GM19238 (cell line): ENCODE results near the gene PARP4.
"Not testable (repeated sequence)": the region's sequence is repeated elsewhere in the genome, so short reads cannot be mapped to it uniquely, and the experiment has no call there.

Source experiments
- DNase-seq: peaks from one replicate; pipeline ENCODE4 v3.0.0; 2011; ENCODE audit warnings: low spot score; ENCODE audit not compliant: insufficient read length

PARP4 gene

DNA sequence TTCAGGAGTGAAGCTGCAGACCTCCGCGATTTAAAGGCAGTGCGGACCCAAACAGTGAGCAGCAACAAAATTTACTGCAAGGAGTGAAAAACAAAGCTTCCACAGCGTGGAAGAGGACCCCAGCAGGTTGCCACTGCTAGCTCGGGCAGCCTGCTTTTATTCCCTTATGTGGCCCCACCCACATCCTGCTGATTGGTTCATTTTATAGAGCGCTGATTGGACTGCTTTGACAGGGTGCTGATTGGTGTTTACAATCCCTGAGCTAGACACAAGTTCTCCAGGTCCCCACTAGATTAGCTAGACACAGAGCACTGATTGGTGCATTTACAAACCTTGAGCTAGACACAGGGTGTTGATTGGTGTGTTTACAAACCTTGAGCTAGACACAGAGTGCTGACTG lies 6.3 kb downstream of the PARP4 start:
- DNase-seq, result not testable (repeated sequence)

DNA sequence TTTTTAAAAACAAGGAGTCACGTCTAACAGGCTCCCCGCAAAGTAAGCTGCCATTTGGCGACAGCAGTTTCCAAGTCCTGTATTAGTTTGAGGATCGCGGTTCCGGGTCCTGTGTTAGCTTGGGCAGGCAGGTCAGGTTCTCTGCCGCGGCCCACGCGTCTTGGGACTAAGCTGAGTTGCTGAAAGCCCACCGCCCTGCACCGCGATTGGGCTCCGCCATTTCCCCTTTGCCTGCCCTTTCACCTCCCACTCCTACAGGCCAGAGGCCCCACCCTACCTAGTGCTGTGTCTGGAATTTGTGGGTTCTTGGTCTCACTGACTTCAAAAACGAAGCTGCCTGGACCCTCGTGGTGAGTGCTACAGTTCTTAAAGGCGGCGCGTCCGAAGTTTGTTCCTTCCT lies 6.8 kb downstream of the PARP4 start:
- no peak for DNase-seq

DNA sequence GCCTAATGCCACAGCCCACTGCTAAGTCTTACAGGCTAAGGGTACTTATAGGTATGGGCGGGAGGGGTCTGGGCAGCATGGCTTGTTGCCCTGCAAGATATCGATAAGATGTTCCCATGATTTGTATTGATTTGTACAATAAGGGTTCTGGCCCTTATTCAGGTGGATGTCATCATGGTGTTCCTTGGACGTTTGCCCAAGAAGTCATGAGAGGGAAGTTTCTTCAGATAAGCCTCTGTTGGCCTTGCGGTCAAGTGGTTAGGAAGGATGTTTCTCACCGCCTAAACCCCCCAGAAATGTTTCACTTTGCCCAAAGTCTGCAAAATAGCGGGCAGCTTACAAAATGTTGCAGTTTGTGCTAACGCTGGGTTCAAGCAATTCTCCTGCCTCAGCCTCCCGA lies 7.3 kb downstream of the PARP4 start:
- DNase-seq, result no peak

DNA sequence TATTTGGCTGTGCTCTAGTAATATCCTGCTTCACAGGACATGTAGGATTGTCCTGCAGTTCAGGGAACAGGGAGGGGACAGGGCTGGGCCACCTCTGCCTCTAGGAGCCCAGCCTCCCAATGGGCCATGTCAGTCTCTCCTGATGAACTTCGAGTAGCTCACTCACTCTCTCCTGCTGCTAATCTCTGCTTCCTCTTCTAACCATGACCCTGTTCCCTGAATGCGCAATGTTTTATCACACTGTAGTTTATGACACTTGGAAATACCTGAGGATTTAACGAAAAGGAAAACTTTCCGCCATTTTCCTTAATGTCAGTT lies 9.2 kb downstream of the PARP4 start:
- DNase-seq, result no peak

DNA sequence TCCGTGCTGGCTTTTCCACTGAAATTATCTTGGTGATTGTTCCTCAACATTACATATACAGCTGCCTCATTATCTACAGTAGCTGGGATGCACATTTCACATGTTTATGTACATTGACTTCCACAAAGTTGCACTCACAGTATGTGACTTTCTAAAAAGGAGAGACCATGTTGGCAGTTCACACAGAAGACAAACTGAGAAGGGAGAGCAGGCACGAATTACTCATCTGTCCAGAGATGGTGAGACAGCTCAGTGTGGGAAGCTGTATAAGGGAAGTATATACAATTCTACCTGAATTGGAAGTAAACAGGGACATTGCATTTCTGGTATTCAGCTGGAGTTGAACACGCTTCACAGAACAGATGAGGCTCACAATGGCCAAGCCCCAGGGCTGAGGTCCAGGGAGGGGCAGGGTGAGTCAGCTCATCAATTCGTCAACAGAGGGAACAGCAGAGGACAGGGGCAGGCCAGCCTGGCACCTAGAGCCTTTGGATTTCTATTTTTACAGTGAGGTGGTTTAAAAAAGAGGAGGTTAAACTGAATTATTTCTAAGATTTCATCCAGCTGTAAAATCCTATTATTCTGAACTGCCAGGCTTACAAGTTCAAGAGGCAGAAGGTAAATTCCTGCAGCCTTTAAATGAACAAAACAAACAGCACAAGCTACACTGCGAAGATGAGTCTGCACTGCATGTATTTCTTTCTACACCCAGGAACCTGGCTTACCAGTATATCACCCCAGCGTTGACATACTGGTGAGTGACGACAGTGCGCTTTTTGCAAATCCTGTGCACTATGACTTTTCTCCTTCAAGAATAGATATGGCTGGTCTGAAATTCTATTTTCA lies 9.8 kb downstream of the PARP4 start:
- DNase-seq, result no peak

DNA sequence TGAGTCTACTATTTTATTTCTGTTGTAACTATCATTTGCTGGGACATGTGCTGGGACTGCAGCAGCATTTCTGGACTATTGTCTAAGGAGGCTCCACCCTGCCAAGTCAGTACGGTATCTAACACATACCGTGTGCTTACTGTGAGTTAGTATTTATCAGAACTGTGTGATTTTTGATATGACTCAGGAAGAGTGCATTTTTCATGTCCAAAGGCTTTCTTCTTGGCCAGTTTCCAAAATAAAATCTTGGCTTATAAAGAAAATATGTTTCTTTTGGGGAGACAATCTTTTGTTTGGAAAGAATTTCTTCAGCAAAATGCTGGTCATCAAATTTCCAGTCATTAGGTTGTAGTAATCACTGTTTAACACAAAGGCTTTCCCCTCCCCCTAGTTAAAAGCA lies 11.6 kb downstream of the PARP4 start:
- DNase-seq, result no peak

DNA sequence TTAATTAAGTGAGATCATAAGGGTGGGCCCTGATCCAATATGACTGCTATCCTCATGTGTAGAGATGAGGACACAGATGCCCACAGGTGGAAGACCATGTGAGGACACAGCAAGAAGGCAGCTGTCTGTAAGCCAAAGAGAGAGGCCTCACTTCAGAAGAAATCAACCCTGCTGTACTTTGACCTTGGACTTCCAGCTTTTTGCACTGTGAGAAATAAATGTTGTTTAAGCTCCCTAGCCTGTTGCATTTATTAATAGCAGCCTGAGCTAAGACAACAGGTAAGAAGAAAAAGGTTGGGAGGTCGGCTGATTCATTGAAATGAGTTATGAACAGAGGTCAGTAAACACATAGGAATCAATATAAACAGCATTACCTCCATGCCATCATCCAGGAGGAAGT lies 14.8 kb downstream of the PARP4 start:
- DNase-seq, result no peak

DNA sequence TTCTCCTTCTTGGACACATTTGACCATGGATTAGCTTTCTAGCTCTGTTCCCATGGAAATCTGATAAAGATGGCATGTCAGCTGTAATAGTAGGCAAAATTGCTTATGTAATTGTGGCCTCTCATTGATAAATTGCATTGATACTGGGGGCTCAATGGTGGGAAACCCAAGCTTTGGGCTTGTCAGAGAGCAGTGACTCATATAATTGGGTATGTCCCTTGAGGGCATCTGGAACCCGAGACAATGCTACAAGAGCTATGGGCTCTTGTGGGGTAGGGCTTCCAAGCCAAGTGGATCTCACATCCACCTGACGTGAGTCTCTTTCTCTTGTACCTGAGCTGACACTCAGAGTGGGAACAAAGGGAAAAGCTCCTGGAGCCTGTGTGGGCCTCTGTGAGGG lies 16.3 kb downstream of the PARP4 start:
- DNase-seq, result not testable (repeated sequence)

DNA sequence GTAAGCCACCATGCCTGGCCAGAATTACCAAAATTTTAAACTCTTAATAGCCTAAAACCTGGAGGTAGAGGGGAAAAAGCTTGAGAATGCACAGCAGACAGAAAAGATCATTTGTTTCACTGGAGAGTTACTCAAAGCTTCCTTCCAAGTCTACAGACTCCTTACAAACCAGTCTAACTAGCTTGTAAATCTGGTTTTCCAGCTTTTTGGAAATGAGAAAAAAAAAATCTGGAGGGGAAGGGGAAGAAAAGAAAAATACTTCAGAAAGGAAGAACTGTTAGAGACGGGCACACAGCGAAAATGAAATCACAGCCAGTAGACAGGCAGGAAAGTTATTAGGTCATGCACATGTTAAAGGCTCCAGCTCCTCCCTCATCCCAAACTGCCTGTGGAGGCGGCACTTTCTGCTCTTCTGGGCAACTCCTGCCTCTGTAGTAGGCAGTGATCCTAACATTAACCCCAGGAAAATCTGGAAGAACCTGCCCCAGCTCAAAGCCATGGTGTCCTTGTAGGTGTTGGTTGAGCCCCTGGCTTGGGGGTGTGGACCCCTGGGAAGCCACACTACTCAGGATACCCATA lies 17.3 kb downstream of the PARP4 start:
- DNase-seq, result no peak

DNA sequence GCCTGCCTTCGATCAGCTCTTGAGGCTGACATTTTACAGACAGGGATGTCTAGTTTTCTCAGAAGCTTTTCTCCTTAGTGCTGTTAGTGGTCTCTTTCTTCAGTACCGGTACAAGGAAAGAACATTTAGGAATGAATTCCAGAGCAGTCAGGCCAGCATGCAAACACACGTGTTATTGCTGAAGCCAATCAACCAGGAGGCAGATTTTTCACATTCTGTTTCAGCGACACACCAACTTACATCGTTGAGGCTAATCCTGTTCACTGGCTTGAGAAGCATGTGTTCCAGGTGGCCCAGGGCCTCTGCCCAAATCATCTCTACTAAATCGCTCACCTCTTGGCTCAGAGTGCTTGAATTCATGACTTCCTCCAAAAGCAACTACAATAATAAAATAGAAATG lies 19.2 kb downstream of the PARP4 start:
- DNase-seq, result no peak

DNA sequence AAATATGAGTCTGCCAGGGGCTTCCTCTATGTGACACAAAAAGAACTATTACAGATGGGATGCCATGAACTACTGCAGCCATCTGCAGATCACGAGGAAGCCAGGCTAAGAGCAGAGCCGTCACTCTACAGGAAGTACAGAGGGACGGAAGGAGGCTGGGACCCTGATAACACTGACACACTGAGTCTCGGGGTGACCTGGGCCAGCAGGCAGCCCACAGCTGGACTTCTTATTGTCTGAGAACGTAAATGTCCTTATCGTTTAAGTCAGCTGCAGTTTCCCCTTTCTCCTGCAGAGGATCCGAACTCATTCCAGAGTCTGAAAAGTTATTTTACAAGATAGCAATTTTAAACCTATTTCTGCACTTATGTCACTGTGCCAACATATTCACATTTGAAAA lies 20.7 kb downstream of the PARP4 start:
- DNase-seq, result no peak

DNA sequence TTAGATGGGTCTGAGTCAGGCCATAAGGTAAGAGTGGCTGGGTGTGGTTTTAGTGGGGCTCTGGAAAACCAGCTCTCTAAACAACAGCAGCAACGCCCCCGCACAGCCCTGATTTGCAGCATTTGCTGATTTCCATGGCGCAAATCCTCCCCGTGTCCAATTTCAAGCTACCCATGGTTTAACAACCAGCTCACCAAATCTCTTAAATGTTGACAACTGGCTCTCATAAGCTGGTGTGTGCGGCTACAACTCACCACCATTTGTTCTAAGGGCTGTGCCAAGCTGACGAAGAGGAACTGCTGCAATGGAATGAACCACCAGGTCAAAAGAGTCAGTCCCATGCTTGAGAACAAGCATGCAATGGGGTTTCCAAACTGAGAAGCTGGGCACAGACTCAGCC lies 22.9 kb downstream of the PARP4 start:
- no peak for DNase-seq

DNA sequence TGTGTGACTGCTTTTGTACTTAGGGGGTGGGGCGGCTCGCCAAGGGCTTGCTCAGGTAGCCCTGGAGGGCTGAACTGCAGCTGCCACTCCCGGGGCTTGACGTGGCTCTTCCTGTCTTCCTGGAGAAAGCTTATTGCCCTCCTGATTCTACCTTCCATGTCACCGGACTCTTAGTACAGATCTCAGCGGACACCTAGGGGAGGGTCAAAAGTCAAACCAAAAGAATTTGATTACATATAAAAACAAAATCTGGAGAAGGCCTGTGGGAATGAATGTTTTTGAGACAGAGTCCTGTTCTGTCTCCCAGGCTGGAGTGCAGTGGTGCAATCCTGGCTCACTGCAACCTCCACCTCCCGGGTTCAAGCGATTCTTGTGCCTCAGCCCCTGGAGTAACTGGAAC lies 24.5 kb downstream of the PARP4 start:
- not testable (repeated sequence) for DNase-seq

DNA sequence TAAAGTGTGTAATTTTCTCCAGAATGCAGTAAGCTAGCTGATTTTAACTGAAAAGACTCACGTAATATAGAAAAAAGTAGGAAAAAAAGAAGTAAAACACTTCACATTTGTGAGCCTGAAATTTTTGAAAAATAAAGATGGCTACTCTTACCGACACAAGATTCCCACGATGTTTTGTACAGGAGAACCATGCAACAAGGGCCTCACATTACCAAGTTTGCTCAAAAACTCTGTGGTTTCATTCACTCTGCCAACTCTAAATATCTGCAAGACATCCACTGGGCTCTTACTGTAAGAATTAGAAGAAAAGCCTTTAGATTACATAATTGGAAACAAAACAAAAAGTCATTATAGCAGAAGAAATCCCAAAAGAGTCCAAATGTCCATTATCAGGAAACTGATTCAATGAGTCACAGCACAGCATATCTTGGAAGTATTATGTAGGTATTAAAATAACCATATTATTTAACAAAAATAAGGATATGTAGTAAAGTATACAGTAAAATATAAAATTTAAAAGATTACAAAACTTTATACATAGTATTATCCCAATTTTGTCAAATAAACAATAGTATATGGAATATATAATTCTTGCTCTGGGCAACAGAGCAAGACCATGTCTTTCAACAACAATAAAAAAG lies 26.4 kb downstream of the PARP4 start:
- DNase-seq, result not testable (repeated sequence)

DNA sequence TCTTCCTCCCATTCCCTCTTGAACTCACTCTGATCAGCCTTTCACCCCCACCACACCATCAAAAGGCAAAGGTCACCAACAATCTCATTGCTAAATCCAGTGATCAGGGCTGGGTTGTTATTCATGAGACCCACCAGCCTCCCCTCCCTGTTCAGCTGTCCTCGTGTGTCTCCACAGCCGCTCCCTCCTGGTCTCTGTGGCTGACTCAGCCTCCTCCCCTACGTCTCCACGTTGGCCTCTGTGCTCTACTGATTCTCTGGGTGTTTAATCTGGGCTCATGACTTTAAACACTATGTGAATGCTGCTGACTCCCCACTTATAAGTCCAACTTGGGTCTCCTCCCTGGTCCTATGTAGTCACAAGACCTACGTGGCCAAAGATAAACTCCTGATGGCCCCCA lies 38.9 kb downstream of the PARP4 start:
- DNase-seq, result no peak

DNA sequence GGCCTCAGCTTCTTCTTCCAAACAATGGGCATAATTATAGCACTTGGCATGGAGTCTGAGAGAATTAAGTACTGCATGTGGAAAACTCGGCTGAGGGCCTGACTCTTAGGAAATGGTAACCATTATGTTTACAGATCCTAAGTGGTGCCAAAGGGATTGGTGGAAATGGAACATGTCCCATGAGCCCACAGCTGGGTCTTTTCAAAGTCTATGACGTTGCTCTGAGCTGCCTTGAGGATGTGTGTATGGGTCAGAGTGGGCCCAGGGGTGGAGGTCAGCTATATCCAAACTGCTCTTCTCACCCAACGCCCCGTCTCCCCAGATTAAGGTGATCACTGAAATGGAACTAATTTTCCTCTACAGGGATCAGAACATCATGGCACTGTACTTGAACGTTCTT lies 40.4 kb downstream of the PARP4 start:
- not testable (repeated sequence) for DNase-seq

DNA sequence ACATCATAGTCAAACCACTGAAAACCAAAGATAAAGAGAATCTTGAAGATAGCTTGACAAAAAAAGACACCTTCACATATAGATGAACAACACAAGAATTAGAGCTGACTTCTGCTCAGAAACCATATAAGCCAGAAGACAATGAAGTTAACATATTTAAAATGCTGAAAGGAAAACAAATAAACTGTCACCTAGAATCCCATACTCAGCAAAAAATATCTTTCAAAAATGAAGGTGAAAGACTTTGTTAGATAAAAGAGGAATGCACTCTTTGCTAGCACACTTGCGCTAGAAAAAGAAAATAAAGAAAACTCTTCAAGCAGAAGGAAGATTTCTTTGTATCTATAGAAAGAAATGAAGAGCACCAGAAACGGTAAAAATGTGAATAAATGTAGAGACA lies 49.5 kb downstream of the PARP4 start:
- no peak for DNase-seq

DNA sequence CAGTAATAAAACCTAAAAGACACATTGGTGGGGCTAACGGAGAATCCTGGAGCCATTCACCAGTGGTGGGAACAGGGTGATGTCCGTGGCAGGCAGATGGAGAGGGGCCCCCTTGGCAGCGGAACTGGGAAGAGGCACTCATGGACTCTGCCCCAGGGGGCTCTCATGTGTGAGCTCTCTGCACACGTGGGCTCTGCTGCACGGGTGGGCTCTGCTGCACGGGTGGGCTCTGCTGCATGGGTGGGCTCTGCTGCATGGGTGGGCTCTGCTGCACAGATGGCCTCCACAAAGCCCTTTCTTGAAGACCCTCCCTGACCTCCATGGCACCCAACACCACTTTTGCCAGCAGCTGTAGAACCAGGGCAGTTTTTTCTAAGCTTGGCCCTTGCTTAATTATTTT lies 52.3 kb downstream of the PARP4 start:
- no peak for DNase-seq

DNA sequence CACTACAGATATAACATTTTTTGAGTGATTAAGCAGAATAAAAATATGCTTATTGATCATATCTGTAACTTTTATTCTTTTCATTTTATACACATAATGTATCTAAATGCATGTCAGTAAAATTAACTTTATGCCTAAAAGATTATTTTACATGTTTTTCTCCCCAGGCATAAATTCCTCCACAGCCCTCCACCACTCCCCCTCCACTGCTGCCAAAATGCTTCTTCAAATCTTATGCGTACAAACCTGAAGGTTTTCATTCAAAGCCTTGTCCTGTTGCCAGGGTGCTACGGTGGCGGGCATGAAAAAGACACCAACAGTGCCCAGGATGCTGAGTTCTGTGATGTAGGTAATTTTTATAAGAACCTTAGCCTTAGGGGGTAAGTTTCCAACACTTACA lies 52.9 kb downstream of the PARP4 start:
- DNase-seq, result no peak

DNA sequence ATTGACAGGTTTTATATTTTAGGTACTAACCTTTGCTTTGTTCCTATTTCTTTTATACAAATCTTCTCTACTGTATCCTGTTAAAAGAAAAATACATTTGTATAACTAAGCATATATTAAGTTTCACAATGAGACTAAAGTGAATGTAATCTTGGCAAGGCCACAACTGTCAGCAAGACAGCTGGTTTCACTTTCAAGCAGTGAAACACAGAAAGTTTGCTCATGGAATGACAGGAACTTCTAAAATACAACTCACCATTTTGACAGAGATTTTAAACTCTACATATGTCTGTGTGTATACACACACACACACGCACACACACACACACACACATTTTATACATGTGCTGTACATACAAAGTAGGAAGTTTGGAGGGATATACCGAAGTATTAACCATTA lies 53.3 kb downstream of the PARP4 start:
- peak; percentile 28 for DNase-seq

DNA sequence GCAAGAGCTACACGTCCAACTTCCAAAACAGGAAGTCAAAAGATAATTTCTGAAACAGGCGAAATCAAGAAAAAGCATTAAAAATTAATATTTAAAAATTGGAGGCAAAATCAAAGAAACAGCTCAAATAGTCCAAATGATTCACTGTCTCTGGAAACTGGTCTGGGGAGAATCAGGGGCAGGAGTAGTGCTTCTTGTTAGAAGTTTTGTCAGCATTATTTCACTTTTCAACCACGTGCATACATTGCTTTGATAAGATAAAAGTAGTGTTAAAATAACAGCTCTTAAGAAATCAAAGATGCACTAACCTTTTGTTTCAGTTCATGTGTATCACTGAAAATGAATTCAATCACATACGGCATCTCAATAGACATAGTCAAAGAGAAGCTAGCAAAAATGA lies 53.8 kb downstream of the PARP4 start:
- no peak for DNase-seq

DNA sequence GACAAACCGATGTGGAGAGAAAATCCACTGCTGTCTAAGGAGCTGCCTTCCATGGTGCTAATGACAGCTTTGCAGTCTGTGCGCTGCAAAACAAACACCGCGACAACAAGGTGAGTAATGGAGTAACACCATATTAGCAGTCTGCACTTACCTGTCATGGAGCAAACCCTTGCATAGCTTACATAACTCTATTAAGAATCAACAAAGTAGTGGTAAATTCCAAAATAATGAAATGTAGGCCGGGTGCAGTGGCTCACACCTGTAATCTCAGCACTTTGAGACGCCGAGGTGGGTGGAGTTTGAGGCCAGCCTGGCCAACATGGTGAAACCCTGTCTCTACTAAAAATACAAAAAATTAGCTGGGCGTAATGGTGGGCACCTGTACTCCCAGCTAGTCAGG lies 56.2 kb downstream of the PARP4 start:
- no peak for DNase-seq

DNA sequence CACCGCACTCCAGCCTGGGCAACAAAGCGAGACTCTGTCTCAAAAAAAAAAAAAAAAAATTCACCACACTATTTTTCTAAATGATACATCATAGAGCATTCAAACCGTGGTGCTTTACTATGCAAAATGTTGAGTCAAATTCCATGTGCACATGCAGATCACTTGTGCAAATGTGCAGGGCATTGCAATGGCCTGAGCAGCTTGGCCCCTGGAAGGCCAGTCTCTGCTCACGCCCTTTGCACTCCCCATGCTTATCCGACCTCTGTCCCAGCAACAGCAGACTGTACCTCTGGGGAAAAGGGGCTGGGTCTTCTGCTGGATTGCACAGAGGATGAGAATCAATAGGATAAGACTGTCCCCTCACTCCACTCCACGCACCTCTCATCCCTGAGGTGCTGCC lies 58.5 kb downstream of the PARP4 start:
- DNase-seq, result no peak
